HG02588 (cell line): Measurements from ENCODE around the gene DPM3.
"Not testable (repeated sequence)": the region's sequence is repeated elsewhere in the genome, so short reads cannot be mapped to it uniquely, and the experiment has no call there.

ENCODE experiments used
- ATAC-seq: cut with Tn5 transposase; IDR thresholded peaks from one replicate; pipeline ENCODE4 v1.9.1; 2021; ENCODE audit warnings: mild to moderate bottlenecking, moderate library complexity; ENCODE audit not compliant: unreplicated experiment

The DPM3 gene

DNA sequence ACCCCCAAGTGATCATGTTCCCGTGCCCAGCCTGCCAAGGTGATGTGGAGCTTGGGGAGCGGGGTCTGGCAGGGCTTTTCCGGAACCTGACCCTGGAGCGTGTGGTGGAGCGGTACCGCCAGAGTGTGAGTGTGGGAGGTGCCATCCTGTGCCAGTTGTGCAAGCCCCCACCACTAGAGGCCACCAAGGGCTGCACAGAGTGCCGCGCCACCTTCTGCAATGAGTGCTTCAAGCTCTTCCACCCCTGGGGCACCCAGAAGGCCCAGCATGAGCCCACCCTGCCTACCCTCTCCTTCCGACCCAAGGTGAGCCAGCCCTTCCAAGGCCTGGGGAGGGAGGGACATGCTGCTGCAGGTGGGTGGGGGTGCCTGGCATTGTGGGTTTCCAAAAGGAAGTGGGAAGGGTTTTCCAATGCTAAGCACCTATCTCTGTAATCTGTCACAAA lies 35.6 kb upstream of the DPM3 start:
- no peak for ATAC-seq

DNA sequence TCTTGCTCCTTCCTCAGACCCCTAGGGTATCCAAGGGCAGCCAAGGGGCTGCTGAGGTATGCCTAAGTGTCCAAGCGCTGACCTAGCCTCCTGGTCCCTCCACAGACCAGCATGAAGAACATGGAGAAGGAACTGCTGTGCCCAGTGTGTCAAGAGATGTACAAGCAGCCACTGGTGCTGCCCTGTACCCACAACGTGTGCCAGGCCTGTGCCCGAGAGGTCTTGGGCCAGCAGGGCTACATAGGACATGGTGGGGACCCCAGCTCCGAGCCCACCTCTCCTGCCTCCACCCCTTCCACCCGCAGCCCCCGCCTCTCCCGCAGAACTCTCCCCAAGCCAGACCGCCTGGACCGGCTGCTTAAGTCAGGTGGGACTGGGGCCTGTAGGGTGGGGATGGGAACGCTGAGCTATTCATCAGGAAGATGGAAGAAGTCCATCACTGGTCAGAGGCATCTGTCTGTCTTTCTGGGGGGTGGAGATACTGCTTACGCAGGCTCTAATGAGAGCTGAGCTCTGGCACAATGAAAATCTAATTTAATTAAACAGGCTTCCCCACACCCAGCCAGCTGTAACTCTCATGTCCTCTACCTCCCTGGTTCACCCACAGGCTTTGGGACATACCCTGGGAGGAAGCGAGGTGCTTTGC lies 35.1 kb upstream of the DPM3 start:
- ATAC-seq = no peak

DNA sequence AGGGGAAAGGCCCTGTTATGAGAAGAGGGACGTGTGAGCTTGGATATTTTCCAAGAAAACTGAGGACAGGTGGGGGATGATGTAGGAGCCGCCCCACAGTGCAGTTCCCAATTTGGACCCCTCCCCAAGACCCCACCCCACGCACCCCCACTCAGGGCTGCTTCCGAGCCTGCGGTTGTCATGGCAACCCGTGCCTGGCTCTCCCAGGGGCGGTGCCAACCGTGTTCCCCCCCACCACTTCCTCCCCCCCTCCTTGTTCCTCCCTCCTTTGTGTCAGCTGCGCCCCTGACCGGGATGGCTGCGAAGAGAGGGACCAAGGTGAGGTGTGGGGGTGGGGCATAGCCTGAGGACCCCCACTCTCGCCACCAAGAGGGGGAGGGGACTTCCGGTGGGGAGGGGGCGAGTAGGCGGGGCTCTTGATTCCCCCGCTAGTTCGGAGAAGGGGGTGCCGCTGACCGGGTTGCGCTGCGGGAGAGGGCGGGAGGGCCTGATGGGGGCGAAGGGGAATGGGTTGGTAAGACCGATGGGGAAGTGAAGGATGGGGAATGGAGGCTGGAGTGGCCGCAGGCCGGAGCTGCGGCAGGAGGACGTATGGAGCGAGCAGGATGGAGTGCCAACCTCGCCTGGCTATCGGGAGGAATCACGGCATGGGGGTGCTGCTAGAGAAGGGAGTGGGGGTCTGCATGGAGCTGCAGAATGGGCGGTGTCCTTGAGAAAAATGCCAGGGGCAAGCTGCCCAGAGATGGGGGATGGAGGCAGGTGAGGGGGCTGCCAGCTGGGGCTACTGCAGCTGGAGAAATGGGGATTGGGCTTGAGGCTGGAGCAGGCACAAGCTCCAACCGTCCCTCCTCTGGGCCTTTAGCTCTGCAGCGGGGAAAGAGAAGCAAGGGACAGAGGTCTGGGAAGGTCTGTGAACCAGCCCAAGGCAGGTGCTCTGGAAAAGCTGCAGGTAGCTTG lies 34.3 kb upstream of the DPM3 start:
- no peak for ATAC-seq

DNA sequence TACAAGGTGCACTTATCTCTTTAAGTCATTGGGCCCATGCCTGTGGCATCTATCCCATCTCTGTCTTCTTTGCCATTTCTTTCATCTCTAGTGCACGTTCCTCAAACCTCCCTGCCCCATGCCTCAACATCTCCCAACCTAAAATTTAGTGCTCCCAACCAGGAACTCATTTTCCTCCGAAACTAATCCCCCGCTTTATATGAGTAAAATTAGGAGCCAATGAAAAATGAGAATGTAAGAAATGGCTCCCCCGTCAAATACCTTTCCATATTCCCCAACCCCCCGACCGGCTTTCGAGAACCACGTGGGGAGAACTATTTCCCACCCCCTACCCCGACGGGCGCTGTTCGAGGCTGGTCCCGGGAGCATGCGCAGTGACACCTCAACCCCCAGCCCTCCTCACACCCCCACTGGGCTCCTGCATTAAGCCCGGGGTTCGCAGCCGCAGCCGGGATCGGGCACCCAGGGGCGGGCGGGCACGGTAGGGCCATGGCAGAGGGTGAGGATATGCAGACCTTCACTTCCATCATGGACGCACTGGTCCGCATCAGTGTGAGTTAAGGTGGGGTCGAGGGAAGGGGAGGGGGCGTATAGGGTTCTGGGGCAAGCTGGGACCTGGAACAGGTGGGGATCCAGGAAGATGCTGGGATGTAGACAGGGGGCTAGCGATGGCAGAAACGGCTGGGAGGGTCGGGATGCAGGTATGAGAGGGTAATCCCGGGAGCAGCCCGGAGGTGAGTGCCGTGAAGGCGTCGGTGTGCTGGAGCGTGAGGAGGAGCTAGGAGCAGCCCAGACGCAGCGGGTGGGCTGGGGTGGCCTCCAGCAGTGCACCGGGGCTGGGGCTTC lies 33.4 kb upstream of the DPM3 start, which contains the start of gene TRIM46:
TSS of gene TRIM46 (plus strand) at position 372 of the 846 bp plus-strand sequence. CDS start at position 490, 118 bp downstream.
- ATAC-seq = no peak

DNA sequence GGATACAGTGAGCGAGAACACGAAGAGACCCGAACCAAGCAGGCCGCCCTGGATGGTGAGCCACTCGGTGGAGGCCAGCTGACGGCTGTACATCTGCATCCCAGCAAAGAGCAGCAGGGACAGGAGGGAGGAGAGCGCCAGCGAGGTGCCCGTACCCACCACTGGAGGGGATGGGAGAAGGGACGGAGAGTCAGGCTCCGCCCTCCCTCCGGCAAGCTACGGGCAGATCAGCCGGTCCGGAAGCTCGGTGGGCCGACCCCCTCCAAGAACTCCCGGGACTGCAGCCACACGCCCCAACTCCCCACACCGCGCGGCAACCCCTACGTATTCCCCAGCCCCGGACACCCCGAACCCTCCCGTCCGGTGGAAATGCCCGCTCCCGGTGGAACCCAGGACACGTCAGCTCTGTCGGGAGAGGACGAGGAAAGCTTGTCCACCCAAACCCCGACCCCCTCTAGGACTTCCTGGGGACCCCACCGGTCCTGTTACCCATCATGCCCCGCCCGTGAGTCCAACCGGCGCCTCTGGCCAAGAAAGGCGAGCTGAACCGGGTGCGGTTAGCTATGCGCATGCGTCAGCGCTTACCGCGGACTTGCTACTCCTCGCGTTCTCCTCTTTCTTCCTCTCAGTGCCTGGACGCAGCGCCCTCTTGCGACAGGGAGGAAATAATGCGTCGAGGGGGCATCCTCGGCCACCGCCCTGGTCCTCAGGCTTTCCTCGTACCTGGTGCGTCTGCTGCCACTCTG lies 32.6 kb upstream of the DPM3 start, which contains the start of gene KRTCAP2:
TSS of gene KRTCAP2 (minus strand) at position 573 of the 746 bp plus-strand sequence. CDS start at position 493, 80 bp downstream.
- ATAC-seq = peak; percentile 65

DNA sequence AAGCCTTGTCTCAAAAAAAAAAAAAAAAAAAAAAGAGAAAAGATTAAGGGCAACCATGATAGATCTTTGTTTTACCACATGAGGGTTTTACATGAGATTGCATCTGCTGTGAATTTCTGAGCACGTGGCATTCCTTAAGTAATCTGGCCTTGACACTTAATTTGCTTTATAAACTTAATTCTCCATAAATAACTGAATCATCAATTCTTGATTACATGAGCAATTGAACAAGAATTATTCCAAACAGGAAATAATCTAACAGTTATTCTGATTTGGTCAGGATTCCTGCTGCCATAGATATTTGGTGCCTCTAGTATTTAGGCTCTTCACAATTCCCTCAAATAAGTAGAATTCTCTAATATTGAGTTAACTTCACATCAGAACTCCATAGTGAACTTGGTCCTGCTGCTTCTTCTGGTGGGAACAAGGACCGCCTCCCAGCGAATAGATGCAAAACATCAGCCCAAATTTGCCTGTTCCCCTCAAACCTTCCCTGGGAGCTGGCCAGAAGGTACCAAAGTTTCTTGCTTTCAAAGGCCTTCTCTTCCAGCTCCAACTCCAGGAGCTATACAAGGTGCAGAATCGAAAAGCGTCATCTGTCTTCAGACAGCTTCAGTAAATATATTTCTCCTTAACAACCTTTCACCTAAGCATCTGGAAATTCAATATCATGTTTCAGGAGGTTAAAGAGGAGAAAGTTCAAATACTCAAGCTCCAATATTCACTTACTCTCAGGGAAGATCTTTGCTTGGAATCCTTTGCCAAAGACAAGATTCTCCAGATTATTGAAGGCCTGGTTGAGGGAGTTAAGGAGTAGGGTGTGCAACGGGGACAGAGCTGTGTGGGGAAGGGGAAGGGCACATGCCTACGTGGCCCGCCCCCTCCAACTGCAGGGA lies 31.8 kb upstream of the DPM3 start:
- ATAC-seq = no peak

DNA sequence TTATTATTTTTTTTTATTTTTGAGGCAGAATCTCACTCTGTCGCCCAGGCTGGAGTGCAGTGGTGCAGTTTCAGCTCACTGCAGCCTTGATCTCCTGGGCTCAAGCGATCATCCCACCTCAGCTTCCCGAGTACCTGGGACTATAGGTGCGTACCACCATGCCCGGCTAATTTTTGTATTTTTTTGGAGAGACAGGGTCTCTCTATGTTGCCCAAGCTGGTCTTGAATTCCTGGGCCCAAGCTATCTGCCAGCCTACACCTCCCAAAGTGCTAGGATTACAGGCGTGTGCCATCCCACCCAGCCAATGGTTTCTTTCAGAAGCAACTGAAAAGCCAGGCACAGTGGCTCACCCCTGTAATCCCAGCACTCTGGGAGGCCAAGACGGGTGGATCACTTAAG lies 30.5 kb upstream of the DPM3 start:
- ATAC-seq = no peak

DNA sequence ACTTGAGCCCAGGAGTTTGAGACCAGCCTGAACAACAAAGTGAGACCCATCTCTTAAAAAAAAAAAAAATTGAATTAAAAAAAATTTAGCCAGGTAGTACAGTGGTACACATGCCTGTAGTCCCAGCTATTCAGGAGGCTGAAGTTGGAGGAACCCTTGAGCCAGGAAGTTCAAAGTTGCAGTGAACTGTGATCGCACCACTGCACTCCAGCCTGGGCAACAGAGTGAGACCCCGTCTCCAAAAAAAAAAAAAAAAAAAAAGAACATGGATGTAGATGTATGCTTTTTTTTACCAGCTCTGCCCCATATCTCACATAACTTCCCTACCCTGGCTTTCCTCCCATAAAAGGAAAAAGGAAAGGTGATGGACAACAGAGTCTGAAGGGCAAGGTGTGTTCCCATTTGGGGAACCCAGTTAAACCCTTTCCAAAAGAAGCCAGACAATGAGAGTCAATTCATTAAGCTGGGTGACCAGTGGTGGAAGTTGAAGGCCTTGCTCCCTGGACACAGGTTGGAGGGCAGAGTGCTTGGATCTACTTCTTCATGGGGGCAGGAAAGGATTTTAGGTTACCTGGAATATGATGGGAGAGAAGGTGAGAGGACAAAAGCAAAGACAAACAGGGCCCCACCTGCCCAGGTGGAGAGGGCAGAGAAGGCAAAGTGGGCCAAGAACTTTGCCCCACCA lies 29.9 kb upstream of the DPM3 start:
- no peak for ATAC-seq

DNA sequence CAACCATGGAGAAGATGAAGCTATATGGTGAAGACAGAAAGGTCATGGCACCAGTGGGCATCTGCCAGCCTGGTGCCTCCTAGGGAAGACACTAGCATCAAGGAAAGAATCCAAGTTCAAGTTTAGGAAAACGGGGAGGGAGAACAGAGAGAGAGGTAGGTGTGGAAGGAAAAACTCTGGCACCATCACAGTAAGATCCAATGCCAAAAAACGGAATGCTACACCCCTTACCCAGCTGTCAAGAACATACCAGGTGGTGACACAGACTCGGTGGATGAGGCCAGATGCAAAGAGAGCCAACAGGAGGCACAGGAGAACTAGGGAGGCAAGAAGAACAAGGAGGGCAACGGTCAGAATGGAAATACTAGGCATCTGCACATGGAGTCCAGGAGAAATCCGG lies 29.2 kb upstream of the DPM3 start:
- ATAC-seq = no peak

DNA sequence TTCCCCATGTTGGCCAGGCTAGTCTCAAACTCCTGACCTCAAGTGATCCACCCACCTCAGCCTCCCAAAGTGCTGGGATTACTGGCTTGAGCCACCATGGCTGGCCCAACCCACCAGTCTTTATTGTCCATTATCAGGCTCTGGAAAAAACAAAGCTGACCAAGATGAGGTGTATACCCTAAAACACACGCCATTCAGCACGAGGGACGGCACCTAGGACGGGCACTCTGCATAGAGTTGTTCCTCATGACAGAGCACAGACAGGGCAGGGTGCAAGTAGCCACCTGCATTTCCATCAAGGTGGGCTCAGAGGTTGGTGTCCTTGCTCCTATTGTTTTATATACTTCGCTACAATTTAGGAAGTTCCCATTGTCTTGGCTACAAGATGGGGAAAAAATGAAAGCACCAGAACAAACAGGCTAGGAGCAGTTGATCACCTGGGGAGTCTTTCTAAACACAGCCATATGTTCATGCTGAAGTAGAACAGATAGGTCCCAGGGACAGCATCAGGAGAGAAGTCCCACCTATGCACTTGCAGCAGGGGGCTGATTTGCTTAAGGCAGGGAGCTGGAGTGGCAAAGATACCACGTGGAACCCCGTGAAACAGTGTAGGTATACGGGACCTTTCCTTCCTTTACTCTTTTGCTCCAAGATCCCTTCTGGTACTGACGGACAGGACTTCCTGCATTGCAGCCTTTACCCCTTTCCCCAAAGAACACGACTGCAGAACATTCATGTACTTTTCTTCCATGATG lies 28.3 kb upstream of the DPM3 start:
- ATAC-seq = no peak

DNA sequence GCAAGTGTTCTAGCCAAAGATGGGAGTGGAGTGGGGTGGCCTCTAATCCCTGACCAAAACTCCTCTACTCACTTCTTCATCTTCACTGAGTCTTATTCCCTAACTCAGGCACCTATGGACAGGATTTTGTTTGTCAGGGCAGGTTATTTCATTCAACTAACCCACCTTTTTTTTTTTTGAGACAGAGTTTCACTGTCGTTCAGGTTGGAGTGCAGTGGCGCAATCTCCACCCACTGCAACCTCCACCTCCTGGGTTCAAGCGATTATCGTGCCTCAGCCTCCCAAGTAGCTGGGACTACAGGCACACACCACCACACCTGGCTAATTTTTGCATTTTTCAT lies 27.7 kb upstream of the DPM3 start:
- ATAC-seq = not testable (repeated sequence)

DNA sequence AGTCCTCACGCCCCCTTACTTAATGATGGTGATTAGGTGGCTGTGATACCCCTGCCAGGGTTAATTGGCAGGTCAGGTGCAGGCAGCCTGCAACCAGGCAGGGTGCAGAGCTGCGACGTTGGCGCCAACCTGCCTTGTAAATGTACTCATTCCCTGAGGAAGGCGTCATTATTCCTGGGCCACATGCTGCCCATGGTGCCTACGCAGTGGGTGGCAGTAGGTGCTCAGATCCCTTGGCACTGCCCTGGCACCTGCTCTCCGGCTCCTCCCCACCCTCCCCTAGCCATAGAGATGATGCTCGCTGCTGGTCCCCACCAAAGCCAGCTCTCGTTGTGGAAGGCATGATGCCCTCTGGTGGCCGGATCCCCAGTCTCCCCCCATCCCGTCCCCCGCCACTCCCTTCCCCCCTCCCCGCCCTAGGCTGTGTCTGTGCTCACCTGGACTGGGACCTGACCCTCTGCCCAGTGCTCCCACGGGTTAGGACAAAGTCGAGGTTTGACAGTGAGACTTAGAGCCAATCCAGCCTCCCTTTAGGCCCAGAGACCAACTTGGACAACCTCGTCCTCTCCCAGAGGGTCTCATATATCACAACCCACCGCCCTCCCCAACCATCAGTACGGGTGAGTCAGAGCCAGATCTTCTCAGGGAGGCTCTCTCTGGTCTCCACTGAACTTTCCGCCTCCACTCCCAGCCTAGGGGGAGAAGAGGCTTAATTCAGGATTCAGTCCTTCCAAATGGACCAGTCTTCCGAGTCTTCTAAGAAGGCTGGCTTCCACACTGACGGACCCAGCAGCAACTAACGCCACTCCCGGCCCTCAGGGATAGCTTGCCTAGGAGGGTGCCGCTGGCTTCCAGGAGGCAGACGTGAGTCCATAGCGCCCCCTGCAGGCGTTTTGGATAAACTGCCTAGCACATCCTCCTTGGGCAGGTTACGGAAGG lies 27.1 kb upstream of the DPM3 start:
- ATAC-seq = peak; percentile 51

DNA sequence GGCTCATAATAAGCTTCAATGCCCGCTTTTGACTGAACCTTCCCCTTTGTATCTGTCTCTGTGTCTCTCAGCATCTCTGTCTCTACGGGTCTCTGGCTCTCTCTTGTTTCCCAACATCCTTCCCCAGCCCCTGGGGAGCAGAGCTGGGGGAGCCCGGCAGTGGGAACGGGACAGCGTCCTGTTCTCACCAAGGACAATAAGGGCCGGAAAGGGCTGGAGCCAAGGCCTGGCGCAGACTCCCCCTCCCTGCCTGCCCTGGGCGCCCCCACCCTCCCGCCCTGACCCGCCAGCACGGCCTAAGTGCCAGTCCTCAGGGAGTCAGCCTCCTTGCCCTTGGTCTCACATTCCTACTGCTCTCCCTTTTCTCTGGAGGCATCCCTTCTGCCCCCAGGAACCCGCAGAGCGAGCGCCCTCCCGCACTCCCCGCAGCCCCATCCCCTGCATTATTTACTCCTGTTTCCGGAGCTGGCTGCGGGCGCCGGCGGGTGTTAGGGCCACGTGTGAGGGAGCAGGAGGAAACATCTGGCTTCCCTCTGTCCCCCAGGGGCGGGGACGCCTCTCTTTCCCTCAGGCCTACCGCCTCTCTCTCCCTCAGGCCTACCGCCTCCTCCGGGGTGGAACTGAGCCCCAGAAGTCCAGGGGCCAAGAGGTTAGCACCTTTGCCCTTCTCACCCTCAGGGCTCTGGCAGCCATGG lies 26.3 kb upstream of the DPM3 start:
- no peak for ATAC-seq

DNA sequence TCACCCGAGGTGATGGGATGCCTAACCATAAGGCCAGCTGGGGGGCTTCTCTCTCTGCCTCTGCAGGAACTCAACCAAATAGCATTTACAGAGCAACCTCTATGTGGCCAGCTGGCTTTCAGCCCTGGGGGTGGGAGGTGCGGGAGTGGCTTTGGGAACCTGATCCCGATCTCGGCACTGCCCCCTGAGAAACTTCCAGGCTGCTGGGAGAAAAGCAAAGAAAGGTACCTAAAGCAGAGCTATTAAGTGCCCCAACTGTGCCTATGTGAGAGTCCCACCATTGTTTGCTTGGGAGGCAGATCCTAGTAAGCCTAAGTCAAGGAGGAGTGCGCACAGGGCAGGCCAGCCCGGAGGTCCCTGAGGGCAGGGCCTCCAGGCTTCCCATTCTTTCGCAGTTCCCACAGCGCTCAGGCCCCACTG lies 25.7 kb upstream of the DPM3 start:
- no peak for ATAC-seq

DNA sequence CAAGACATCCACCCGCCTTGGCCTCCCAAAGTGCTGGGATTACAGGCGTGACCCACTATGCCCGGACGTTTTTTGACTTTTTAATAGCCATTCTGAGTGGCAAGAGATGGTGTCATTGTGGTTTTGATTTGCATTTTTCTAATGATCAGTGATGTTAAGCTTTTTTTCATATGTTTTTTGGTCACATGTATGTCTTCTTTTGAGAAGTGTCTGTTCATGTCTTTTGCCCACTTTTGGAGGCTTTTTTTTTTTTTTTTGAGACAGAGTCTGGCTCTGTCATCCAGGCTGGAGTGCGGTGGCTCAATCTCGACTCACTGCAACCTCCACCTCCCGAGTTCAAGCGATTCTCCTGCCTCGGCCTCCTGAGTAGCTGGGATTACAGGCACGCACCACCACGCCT lies 24.3 kb upstream of the DPM3 start:
- not testable (repeated sequence) for ATAC-seq

DNA sequence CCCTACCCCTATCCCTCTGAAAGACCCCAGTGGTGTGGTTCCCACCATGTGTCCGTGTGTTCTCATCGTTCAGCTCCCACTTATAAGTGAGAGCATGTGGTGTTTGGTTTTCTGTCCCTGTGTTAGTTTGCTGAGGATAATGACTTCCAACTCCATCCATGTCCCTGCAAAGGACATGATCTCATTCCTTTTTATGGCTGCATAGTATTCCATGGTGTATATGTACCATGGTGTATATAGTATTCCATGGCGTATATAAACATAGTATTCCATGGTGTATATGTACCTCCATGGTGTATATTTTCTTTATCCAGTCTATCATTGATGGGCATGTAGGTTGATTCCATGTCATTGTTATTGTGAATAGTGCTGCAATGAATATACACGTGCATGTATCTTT lies 23.5 kb upstream of the DPM3 start:
- ATAC-seq = not testable (repeated sequence)
